Measurements from ENCODE around the gene RNF41. TPM values are rescaled to one million over a fixed set of nuclear protein-coding genes. Genes with fewer than 3 reads are reported as not detected.

The RNF41 gene
- total RNA-seq, 5 donors from 2014 or later (not counting 1 experiment from before 2014, with no cell fraction given) = 26.3 to 43.1 (median 39.4) TPM

DNA sequence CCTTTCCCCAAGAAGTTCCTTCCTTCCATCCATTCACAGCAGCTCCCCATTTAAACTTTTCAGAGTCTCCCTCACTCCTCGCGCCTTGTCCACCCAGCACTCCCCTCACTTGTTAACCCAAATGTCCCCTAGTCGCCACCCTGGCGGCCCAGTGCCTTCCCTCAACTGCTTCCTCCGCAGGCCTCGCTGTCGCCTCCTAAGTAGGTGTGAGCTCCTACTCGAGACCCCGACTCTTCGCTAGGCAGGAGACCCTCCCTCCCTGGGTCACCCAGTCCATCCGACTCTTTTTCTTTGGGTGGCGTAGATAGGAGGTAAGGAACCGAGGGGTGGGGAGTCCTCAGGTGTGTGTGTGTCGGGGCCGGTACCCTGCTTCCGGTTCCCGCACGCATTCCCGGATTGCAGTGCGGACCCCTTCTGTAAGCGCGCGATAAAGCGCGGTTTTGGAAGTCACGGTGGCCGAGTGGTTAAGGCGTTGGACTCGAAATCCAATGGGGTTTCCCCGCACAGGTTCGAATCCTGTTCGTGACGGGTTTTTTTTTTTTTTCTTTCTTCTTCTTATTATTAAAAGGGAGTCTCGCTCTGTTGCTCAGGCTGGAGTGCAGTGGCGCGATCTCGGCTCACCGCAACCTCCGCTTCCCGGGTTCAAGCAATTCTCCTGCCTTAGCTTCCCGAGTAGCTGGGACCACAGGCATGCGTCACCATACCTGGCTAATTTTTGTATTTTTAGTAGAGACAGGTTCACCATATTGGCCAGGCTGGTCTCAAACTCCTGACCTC lies 31.6 kb downstream of the RNF41 start:
- Mint-ChIP-seq H3K4me1 (peaks cover 41 to 54% (median 46%) of the 10 kb centered on the region in 3 donors), H3K36me3 (peaks cover 7% of the 10 kb centered on the region), H3K27ac (peak overlapping the region; percentile 95 to 97), H3K27me3 (no peaks in the 10 kb centered on the region), H3K4me3 (peak overlapping the region; percentile 93 to 98 (median 96)), H3K9me3 (no peaks in the 10 kb centered on the region)
- CTCF ChIA-PET = interaction anchor here (0.6 to 3.3 kb wide), 38 partner anchors 10 to 1024 kb away, joined by 3 to 54 read pairs (median 4); partner anchors contain the start of genes ZC3H10 (in 2 of the 2), ANKRD52 (in 1 of the 2), COQ10A (in 1 of the 2) and ESYT1 (in 1 of the 2)
- Histone ChIP-seq H3K27ac (ENCODE audit: low read length) (peak overlapping the region; percentile 86), H3K27me3 (replicated peaks in 1 of 2; ENCODE audit: control insufficient read depth in 2 of 2, extremely low read depth in 1 of 2, insufficient read depth in 2 of 2, low read length in 1 of 2) (no peaks in the 10 kb centered on the region), H3K4me3 (ENCODE audit: control insufficient read depth in 1 of 2, extremely low read depth in 1 of 2, low read length in 1 of 2) (peak overlapping the region; percentile 58 to 71), H3K4me1 (ENCODE audit: control insufficient read depth in 1 of 2, extremely low read depth in 1 of 2, insufficient read depth in 2 of 2, low read length in 2 of 2) (peaks cover 12 to 31% of the 10 kb centered on the region in 2 experiments), H3K36me3 (ENCODE audit: control insufficient read depth in 2 of 2, extremely low read depth in 1 of 2, insufficient read depth in 1 of 2, low read length in 1 of 2) (peaks cover 8 to 10% of the 10 kb centered on the region in 2 donors), H3K9me3 (no peaks in the 10 kb centered on the region)
- DNase-seq (peak; percentile 45 to 85 (median 63)), ATAC-seq (replicated peaks in 1 of 4) (peak; percentile 25 to 36 (median 28))
- WGBS (ENCODE audit: insufficient coverage) = under 1% methylated on average over 14 of the region's 42 CpGs
- POLR2A ChIA-PET = interaction anchor here (0.6 to 1.6 kb wide), 5 partner anchors 31 to 72 kb away, joined by 3 to 12 read pairs (median 4); partner anchors contain the start of genes ESYT1 (in 1 of the 2), RNF41 (in 1 of the 2) and ZC3H10 (in 1 of the 2)

- Histone ChIP-seq H3K27ac (ENCODE audit: low read length) (peak within 1 kb of the TSS; percentile 86), H3K27me3 (replicated peaks in 1 of 2; ENCODE audit: control insufficient read depth in 2 of 2, extremely low read depth in 1 of 2, insufficient read depth in 2 of 2, low read length in 1 of 2) (no peaks in the 10 kb centered on the region), H3K4me1 (ENCODE audit: control insufficient read depth in 1 of 2, extremely low read depth in 1 of 2, insufficient read depth in 2 of 2, low read length in 2 of 2) (peaks cover 12 to 31% of the 10 kb centered on the region in 2 experiments), H3K36me3 (ENCODE audit: control insufficient read depth in 2 of 2, extremely low read depth in 1 of 2, insufficient read depth in 1 of 2, low read length in 1 of 2) (peaks cover 8 to 18% of the 10 kb centered on the region in 2 donors), H3K4me3 (ENCODE audit: control insufficient read depth in 1 of 2, extremely low read depth in 1 of 2, low read length in 1 of 2) (peak within 1 kb of the TSS; percentile 71 to 88), H3K9me3 (no peaks in the 10 kb centered on the region)
- H3K27ac Mint-ChIP-seq = peak within 1 kb of the TSS; percentile 95 to 97
- peak; percentile 85 to 91 (median 87) for ATAC-seq (replicated peaks in 1 of 4)
- ChIA-PET POLR2A (interaction anchor here (0.6 to 1.6 kb wide), 6 partner anchors 27 to 71 kb away, joined by 3 to 12 read pairs (median 4); partner anchors contain the start of genes ESYT1 (in 1 of the 2), RNF41 (in 1 of the 2) and ZC3H10 (in 1 of the 2)), CTCF (interaction anchor here (0.6 to 3.3 kb wide), 44 partner anchors 9 to 1025 kb away, joined by 3 to 54 read pairs (median 4); partner anchors contain the start of genes ESYT1 (in 2 of the 2), ZC3H10 (in 2 of the 2), ANKRD52 (in 1 of the 2) and CNPY2 (in 1 of the 2))
- DNase-seq = peak; percentile 63 to 94 (median 76)
- H3K4me3 Mint-ChIP-seq = peak within 1 kb of the TSS; percentile 93 to 98 (median 96)
- H3K36me3 Mint-ChIP-seq = peaks cover 14% of the 10 kb centered on the region
- no peaks in the 10 kb centered on the region for H3K27me3 Mint-ChIP-seq
- H3K9me3 Mint-ChIP-seq = no peaks in the 10 kb centered on the region
- peaks cover 41 to 52% (median 46%) of the 10 kb centered on the region in 3 donors for H3K4me1 Mint-ChIP-seq
- WGBS (ENCODE audit: insufficient coverage) = under 1% methylated on average over 73 of the region's 93 CpGs
These were observed 32.4 kb downstream of the RNF41 start, which contains the start of gene SMARCC2 for GRCh38 chr12:56189099-56189917. SMARCC2 (minus strand) TSS chr12:56189483; CDS start chr12:56189461, 22 bp downstream.

DNA sequence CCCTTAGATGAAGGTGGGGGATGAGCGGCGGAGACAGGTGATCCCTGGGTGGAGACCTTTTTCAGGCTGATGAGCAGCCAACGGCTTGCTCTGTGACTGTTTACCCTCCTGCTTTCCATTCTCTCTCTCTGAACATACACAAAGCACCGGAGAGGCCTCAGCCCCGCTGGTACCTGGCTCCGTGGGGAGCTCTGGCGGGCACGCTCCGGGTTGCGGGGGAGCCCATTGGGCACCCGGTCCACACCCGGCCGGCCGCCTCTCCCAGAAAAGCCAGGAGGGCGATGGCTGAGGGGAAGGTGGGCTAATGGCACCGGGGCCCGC lies 33.0 kb downstream of the RNF41 start:
- Histone ChIP-seq H3K9me3 (no peaks in the 10 kb centered on the region), H3K4me1 (ENCODE audit: control insufficient read depth in 1 of 2, extremely low read depth in 1 of 2, insufficient read depth in 2 of 2, low read length in 2 of 2) (peaks cover 12 to 31% of the 10 kb centered on the region in 2 experiments), H3K27me3 (replicated peaks in 1 of 2; ENCODE audit: control insufficient read depth in 2 of 2, extremely low read depth in 1 of 2, insufficient read depth in 2 of 2, low read length in 1 of 2) (no peaks in the 10 kb centered on the region), H3K36me3 (ENCODE audit: control insufficient read depth in 2 of 2, extremely low read depth in 1 of 2, insufficient read depth in 1 of 2, low read length in 1 of 2) (peaks cover 8 to 24% of the 10 kb centered on the region in 2 donors), H3K4me3 (ENCODE audit: control insufficient read depth in 1 of 2, extremely low read depth in 1 of 2, low read length in 1 of 2) (peak overlapping the region; percentile 71 to 88), H3K27ac (ENCODE audit: low read length) (peak overlapping the region; percentile 74)
- H3K4me3 Mint-ChIP-seq = peak overlapping the region; percentile 89 to 98 (median 96)
- POLR2A ChIA-PET = interaction anchor here (0.6 to 1.6 kb wide), 2 partner anchors 28 to 70 kb away, joined by 3 to 4 read pairs; partner anchors contain the start of gene ZC3H10 (in 1 of the 2)
- H3K36me3 Mint-ChIP-seq = peaks cover 16% of the 10 kb centered on the region
- H3K4me1 Mint-ChIP-seq = peaks cover 41 to 52% (median 46%) of the 10 kb centered on the region in 3 donors
- H3K9me3 Mint-ChIP-seq = no peaks in the 10 kb centered on the region
- ATAC-seq (replicated peaks in 1 of 4) (peak; percentile 2 to 11 (median 7)), DNase-seq (peak in 15 of 35 experiments; percentile 2 to 38 (median 6))
- WGBS (ENCODE audit: insufficient coverage) = 0% methylated on average over 9 of the region's 17 CpGs
- CTCF ChIA-PET = interaction anchor here (0.6 to 3.3 kb wide), 19 partner anchors 12 to 452 kb away, joined by 3 to 54 read pairs (median 7); partner anchors contain the start of genes ESYT1 (in 2 of the 2), ZC3H10 (in 2 of the 2), COQ10A (in 1 of the 2) and RNF41 (in 1 of the 2)
- H3K27me3 Mint-ChIP-seq = no peaks in the 10 kb centered on the region
- H3K27ac Mint-ChIP-seq = peak overlapping the region; percentile 83 to 95

- Histone ChIP-seq H3K36me3 (ENCODE audit: control insufficient read depth in 2 of 2, extremely low read depth in 1 of 2, insufficient read depth in 1 of 2, low read length in 1 of 2) (peaks cover 8 to 29% of the 10 kb centered on the region in 2 donors), H3K9me3 (no peaks in the 10 kb centered on the region), H3K4me1 (ENCODE audit: control insufficient read depth in 1 of 2, extremely low read depth in 1 of 2, insufficient read depth in 2 of 2, low read length in 2 of 2) (peaks cover 12 to 31% of the 10 kb centered on the region in 2 experiments), H3K27me3 (replicated peaks in 1 of 2; ENCODE audit: control insufficient read depth in 2 of 2, extremely low read depth in 1 of 2, insufficient read depth in 2 of 2, low read length in 1 of 2) (no peaks in the 10 kb centered on the region), H3K27ac (ENCODE audit: low read length) (peak overlapping the region; percentile 74), H3K4me3 (ENCODE audit: control insufficient read depth in 1 of 2, extremely low read depth in 1 of 2, low read length in 1 of 2) (peak overlapping the region; percentile 71 to 88)
- 67% methylated on average over 1 of the region's 10 CpGs for WGBS (ENCODE audit: insufficient coverage)
- ChIA-PET CTCF (interaction anchor here (0.5 to 3.3 kb wide), 15 partner anchors 13 to 451 kb away, joined by 3 to 54 read pairs (median 4); partner anchors contain the start of genes ZC3H10 (in 2 of the 2), ESYT1 (in 1 of the 2) and STAT2 (in 1 of the 2)), POLR2A (no interaction called here)
- no peaks in the 10 kb centered on the region for H3K9me3 Mint-ChIP-seq
- H3K4me3 Mint-ChIP-seq = peak overlapping the region; percentile 89 to 98 (median 96)
- peaks cover 40 to 49% (median 42%) of the 10 kb centered on the region in 3 donors for H3K4me1 Mint-ChIP-seq
- ATAC-seq (replicated peaks in 1 of 4) (no peak), DNase-seq (peak in 2 of 35 experiments; percentile 2 to 29)
- H3K36me3 Mint-ChIP-seq = peaks cover 17% of the 10 kb centered on the region
- H3K27me3 Mint-ChIP-seq = no peaks in the 10 kb centered on the region
- H3K27ac Mint-ChIP-seq = peak overlapping the region; percentile 83 to 95
These were observed 33.5 kb downstream of the RNF41 start for GRCh38 chr12:56188131-56188777.

DNA sequence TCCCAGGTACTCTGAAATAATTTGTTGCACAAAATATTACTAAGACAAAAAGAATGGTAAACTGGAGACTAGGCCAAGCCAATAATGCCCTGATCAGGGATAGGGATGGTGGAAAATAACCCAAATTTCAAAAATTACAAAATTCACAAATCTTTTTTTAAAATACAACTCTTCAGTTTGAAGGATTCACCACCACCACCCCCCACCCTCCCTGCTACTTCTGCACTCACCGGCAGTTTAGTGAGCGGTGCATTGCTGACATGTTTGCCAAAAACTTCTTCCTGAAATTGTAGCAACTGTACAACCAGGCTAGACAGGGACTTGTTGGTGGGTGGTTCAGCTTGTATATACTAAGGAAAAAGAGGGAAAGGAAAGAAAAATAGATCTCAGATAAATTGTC lies 34.8 kb downstream of the RNF41 start:
- H3K27ac ChIP-seq (ENCODE audit: low read length) = no peak overlapping the region
- Mint-ChIP-seq H3K36me3 (peaks cover 18% of the 10 kb centered on the region), H3K27ac (peak overlapping the region; percentile 39 to 83), H3K4me1 (peaks cover 32 to 39% (median 35%) of the 10 kb centered on the region in 3 donors), H3K27me3 (no peaks in the 10 kb centered on the region), H3K4me3 (no peak overlapping the region), H3K9me3 (no peaks in the 10 kb centered on the region)
- ChIA-PET POLR2A (no interaction called here), CTCF (interaction anchor here (0.9 to 1.6 kb wide), 3 partner anchors 49 to 173 kb away, joined by 3 to 4 read pairs (median 4); partner anchors contain the start of genes ANKRD52 (in 1 of the 2) and STAT2 (in 1 of the 2))
- peaks cover 12 to 31% of the 10 kb centered on the region in 2 experiments for H3K4me1 ChIP-seq (ENCODE audit: control insufficient read depth in 1 of 2, extremely low read depth in 1 of 2, insufficient read depth in 2 of 2, low read length in 2 of 2)
- H3K9me3 ChIP-seq = no peaks in the 10 kb centered on the region
- DNase-seq (no peak), ATAC-seq (replicated peaks in 1 of 4) (no peak)
- no CpG with 5 or more reads among the region's 2 CpGs for WGBS (ENCODE audit: insufficient coverage)
- H3K36me3 ChIP-seq (ENCODE audit: control insufficient read depth in 2 of 2, extremely low read depth in 1 of 2, insufficient read depth in 1 of 2, low read length in 1 of 2) = peaks cover 8 to 39% of the 10 kb centered on the region in 2 donors
- no peak overlapping the region for H3K4me3 ChIP-seq (ENCODE audit: control insufficient read depth in 1 of 2, extremely low read depth in 1 of 2, low read length in 1 of 2)
- no peaks in the 10 kb centered on the region for H3K27me3 ChIP-seq (replicated peaks in 1 of 2; ENCODE audit: control insufficient read depth in 2 of 2, extremely low read depth in 1 of 2, insufficient read depth in 2 of 2, low read length in 1 of 2)

Measured in T-cell (primary cell).